PFSK-1 (cell line): ENCODE data around the gene RAB6B.

Experiments used
- POLR2AphosphoS5 ChIP-seq: IDR thresholded peaks from 2 replicates; pipeline ENCODE4 v1.6.1; 2012; ENCODE audit warnings: low read depth, mild to moderate bottlenecking, control low read depth, low read length, moderate library complexity
- TAF1 ChIP-seq: IDR thresholded peaks from 2 replicates; pipeline ENCODE4 v1.6.1; 2012; ENCODE audit warnings: low read length, control low read depth, borderline replicate concordance; ENCODE audit not compliant: insufficient read depth
- TF ChIP-seq, protein P1 (sequence below), 2 experiments: IDR thresholded peaks; 2 replicates each; pipeline versions ENCODE4 v1.6.1 to v1.8.0; 2011 to 2012; ENCODE audit warnings: low read depth in 2 of 2, low read length in 2 of 2, control low read depth in 1 of 2, inconsistent platforms in 1 of 2, mild to moderate bottlenecking in 1 of 2, moderate library complexity in 1 of 2; ENCODE audit not compliant: insufficient read depth in 1 of 2

DNA sequence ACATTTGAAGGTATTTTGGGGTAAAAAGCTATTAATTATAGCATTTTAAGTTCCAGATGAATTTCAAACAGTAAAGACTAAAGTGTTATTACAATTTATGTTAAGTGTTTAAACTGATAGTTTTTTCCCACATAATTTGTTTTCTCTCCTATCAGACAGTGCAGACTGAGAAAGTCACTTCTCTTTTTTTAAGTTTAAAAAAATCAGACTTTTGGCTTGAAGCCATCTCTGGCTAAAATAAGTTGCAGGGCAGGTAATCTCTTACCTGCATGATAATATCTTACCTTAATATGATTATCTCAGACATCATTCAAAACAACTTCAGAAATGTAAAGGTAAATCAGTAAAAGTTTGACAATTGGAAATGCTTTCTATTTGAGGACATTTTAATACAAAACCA, 21.5 kb upstream of the RAB6B start:
- TF ChIP-seq POLR2AphosphoS5 (no peak), TAF1 (no peak)
- TF ChIP-seq, protein P1, sequence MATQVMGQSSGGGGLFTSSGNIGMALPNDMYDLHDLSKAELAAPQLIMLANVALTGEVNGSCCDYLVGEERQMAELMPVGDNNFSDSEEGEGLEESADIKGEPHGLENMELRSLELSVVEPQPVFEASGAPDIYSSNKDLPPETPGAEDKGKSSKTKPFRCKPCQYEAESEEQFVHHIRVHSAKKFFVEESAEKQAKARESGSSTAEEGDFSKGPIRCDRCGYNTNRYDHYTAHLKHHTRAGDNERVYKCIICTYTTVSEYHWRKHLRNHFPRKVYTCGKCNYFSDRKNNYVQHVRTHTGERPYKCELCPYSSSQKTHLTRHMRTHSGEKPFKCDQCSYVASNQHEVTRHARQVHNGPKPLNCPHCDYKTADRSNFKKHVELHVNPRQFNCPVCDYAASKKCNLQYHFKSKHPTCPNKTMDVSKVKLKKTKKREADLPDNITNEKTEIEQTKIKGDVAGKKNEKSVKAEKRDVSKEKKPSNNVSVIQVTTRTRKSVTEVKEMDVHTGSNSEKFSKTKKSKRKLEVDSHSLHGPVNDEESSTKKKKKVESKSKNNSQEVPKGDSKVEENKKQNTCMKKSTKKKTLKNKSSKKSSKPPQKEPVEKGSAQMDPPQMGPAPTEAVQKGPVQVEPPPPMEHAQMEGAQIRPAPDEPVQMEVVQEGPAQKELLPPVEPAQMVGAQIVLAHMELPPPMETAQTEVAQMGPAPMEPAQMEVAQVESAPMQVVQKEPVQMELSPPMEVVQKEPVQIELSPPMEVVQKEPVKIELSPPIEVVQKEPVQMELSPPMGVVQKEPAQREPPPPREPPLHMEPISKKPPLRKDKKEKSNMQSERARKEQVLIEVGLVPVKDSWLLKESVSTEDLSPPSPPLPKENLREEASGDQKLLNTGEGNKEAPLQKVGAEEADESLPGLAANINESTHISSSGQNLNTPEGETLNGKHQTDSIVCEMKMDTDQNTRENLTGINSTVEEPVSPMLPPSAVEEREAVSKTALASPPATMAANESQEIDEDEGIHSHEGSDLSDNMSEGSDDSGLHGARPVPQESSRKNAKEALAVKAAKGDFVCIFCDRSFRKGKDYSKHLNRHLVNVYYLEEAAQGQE (IDR thresholded peaks at IDR 0.05; ENCODE audit: insufficient read depth in 1 of 2, low read depth in 2 of 2, low read length in 2 of 2): no peak
